ENCODE measurements around the gene CCDC7.

DNA sequence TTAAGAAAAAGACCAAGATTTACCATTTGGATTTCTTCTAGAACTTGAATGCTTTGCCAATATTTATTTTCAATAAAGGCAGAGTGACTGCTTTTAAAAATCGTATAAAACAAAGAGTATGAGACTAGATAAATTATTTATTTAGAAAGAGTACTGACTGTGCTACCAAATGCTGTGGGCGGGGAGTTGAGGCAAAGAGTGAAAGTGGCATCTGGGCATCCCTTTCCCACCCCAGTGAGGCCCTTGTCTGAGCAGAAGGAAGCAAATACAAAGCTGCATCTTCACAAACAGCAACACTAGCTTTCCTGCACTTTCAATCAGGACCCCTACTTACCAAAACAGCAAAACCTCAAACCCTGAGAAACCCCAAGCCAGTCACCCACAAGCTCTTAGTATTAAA is 477.2 kb downstream of the CCDC7 start:
- TF ChIP-seq, protein P1, sequence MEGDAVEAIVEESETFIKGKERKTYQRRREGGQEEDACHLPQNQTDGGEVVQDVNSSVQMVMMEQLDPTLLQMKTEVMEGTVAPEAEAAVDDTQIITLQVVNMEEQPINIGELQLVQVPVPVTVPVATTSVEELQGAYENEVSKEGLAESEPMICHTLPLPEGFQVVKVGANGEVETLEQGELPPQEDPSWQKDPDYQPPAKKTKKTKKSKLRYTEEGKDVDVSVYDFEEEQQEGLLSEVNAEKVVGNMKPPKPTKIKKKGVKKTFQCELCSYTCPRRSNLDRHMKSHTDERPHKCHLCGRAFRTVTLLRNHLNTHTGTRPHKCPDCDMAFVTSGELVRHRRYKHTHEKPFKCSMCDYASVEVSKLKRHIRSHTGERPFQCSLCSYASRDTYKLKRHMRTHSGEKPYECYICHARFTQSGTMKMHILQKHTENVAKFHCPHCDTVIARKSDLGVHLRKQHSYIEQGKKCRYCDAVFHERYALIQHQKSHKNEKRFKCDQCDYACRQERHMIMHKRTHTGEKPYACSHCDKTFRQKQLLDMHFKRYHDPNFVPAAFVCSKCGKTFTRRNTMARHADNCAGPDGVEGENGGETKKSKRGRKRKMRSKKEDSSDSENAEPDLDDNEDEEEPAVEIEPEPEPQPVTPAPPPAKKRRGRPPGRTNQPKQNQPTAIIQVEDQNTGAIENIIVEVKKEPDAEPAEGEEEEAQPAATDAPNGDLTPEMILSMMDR (IDR thresholded peaks at IDR 0.05; ENCODE audit: poor library complexity): no peak
- TF ChIP-seq EZH2 (IDR thresholded peaks at IDR 0.05; ENCODE audit: borderline replicate concordance): no peak
